Activated naive CD4-positive, alpha-beta T cell treated with anti-CD3 and anti-CD28 coated beads, Interleukin-2, amount 50 U/mL, for 24 hours (primary cell): ENCODE measurements around the gene TTC3.
"Not testable (repeated sequence)": the region's sequence is repeated elsewhere in the genome, so short reads cannot be mapped to it uniquely, and the experiment has no call there.

Experiments
- H3K27ac Mint-ChIP-seq: one replicate; pipeline ENCODE4 v1.8.0; 2021; ENCODE audit warnings: mild to moderate bottlenecking, mixed read lengths
- H3K27me3 Mint-ChIP-seq: one replicate; pipeline ENCODE4 v1.8.0; 2021; ENCODE audit warnings: mixed read lengths
- H3K36me3 Mint-ChIP-seq: one replicate; pipeline ENCODE4 v1.8.0; 2021; ENCODE audit warnings: mixed read lengths
- H3K4me1 Mint-ChIP-seq: one replicate; pipeline ENCODE4 v1.8.0; 2021; ENCODE audit warnings: mixed read lengths
- H3K4me3 Mint-ChIP-seq: one replicate; pipeline ENCODE4 v1.8.0; 2021; ENCODE audit warnings: mild to moderate bottlenecking, mixed read lengths
- H3K9me3 Mint-ChIP-seq: one replicate; pipeline ENCODE4 v1.8.0; 2021; ENCODE audit warnings: mixed read lengths

TTC3 gene

DNA sequence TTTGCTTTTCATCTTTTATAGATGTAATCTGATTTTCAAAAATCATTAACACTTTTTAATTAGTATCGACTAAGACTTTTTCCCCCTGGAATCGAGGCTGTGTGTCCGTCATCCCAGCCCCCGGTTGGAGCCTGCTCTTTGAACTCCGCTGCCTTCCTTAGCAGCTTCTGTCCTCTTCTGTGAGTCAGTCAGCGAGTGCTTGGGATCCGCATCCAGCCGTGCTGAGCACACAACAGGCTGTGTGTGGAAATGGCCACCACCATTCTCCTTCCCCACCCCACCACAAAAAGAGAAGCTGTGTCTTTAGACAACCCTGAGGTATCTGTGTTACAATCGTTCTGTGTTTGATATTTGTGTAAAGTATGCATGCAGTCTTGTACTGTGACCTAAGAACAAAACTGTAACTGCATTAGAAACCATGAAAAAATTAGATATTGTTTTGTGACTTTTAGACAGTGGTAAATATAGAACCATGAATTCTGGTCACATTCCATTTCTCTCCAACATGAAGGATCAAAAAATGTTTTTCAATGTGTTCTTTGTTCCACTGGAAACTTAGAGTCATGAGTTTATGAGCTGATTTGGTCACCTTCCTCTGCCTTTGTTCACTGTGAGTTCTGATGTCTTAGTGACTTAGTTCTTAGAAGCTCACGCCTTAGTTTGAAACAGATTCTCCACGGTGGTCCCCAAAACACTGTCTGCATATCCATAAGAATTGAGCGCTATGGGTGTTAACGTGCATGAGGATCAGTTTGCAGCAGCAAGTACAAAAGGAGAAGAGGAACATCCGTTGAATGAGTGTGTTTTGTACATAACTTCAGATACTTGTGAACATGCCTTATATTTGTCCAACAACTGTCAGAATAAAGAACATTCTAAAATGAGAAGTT, 129.4 kb downstream of the TTC3 start:
- no peaks in the 10 kb centered on the region for H3K4me1 Mint-ChIP-seq
- H3K27me3 Mint-ChIP-seq: no peaks in the 10 kb centered on the region
- H3K9me3 Mint-ChIP-seq: no peaks in the 10 kb centered on the region
- H3K36me3 Mint-ChIP-seq: peaks cover 20% of the 10 kb centered on the region
- H3K27ac Mint-ChIP-seq: no peak overlapping the region
- no peak overlapping the region for H3K4me3 Mint-ChIP-seq

DNA sequence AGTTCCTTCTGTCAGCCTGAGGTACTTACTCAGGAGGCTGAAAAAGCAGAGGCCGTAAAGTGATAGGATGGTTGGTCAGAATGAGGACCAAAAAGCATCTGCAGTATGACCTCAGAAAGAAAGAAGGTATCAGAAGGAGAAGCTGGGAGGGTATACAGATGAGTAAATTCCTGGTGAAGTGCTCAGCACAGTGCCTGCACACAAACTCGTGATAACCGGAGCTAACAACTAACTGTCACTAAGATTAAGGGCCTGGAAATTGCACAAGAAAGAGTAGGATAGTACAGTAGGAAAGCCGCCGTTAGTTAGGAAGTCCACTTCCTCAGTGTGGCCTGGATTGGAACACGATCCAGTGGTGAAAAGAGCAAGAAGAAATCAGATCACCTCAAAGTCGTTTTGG, 131.5 kb downstream of the TTC3 start:
- H3K27ac Mint-ChIP-seq: no peak overlapping the region
- H3K4me3 Mint-ChIP-seq: no peak overlapping the region
- peaks cover 17% of the 10 kb centered on the region for H3K36me3 Mint-ChIP-seq
- H3K27me3 Mint-ChIP-seq: no peaks in the 10 kb centered on the region
- no peaks in the 10 kb centered on the region for H3K9me3 Mint-ChIP-seq
- H3K4me1 Mint-ChIP-seq: peaks cover 10% of the 10 kb centered on the region

DNA sequence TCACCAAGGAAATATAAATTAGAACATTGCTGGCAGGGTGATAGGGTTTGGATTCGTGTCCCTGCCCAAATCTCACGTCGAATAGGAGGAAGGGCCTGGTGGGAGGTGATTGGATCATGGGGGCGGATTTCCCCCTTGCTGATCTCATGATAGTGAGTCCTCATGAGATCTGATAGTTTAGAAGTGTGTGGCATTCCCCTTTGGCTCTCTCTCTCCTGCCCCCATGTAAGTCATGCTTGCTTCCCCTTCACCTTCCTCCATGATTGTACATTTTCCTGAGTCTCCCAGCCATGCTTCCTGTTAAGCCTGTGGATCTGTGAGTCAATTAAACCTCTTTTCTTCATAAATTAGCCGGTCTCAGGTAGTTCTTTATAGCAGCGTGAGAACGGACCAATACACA, 133.4 kb downstream of the TTC3 start:
- Mint-ChIP-seq H3K36me3 (peaks cover 11% of the 10 kb centered on the region), H3K9me3 (no peaks in the 10 kb centered on the region), H3K27me3 (no peaks in the 10 kb centered on the region), H3K4me3 (no peak overlapping the region), H3K4me1 (peaks cover 12% of the 10 kb centered on the region), H3K27ac (no peak overlapping the region)

DNA sequence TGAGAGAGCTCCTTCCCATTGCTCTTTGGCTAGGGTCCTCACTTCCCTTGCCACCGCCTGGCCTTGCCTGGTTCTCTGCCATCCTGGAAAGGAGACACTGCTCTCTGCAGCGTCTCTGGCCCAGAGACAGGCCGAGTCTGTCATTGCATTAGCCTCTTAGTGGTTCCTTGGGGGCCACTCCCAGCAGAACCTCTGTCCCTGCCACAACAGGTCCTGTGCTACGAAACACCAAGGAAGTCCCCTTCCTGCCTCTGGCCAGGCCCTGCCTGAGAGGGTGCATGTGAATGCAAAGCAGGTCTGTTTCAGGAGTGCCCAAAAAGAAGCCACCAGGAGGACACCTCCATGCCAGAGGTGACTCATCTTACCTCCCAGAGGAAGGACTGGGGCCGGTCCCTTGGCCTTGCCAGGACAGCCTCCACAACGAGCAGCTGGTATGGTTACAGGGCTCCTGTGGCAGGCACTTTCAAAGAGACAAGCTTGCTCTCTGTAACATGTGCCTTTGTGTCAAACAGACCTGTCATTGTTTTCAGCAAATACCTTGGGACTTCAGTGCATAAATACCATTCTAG, 134.5 kb downstream of the TTC3 start:
- no peak overlapping the region for H3K4me3 Mint-ChIP-seq
- peaks cover 12% of the 10 kb centered on the region for H3K4me1 Mint-ChIP-seq
- no peak overlapping the region for H3K27ac Mint-ChIP-seq
- no peaks in the 10 kb centered on the region for H3K27me3 Mint-ChIP-seq
- H3K9me3 Mint-ChIP-seq: no peaks in the 10 kb centered on the region
- peaks cover 8% of the 10 kb centered on the region for H3K36me3 Mint-ChIP-seq

DNA sequence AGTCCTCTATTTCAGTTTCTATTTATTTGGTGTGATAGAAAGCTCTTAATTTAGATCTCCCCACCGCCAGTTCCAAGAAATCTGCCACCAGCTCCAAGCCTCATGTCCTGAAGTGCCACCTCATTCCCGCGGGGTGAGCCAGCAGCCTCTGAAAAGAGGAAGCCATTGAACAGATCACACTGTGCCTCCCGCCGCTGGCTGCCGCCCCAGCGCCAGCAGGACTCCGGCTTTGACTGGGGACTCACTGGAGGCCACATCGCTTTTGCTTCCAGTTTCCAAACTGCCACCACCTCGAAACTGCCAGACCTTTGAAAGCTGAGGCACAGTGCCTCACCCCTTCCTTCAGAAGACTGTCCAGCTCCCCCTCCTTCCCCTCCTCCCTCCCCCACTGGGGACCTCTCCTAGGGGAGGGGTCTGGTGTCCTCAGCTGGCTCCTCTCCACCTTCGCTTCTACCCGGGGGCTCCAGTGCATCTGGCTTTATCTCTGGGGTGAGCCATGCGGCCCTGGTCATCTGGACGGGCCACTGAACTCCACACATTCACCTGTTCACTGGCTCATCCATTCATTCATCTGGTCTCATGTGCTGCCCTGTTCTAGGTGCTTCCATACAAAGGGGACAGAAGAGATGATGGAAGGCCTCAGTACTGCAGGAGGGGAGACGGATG, 135.1 kb downstream of the TTC3 start:
- Mint-ChIP-seq H3K4me1 (peaks cover 12% of the 10 kb centered on the region), H3K27ac (no peak overlapping the region), H3K36me3 (peaks cover 7% of the 10 kb centered on the region), H3K4me3 (no peak overlapping the region), H3K27me3 (no peaks in the 10 kb centered on the region), H3K9me3 (no peaks in the 10 kb centered on the region)

DNA sequence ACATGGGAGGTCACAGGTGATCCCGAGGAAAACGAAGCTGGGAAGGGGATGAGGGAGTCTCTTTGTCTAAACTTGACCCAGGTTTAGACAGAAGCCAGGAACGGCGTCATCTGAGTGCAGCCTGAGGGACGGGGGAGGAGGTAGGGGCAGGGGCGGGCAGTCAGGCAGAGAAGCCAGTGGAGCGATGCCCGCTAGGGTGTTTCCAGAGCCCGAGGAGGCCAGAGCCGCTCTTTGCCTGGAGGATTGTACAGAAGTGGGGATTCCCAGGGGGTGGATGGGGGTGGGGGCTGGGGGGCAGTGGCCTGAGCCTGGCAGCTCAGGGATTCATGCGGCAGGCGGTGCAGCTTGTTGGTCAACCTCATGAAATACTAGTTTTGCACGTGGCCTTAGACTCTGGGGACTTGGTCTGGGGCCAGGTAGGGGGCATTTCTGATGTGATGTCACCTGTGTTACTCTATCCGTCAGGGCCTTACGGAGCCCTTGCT, 135.7 kb downstream of the TTC3 start:
- H3K27me3 Mint-ChIP-seq: no peaks in the 10 kb centered on the region
- no peak overlapping the region for H3K4me3 Mint-ChIP-seq
- H3K36me3 Mint-ChIP-seq: peaks cover 7% of the 10 kb centered on the region
- no peak overlapping the region for H3K27ac Mint-ChIP-seq
- H3K4me1 Mint-ChIP-seq: peaks cover 12% of the 10 kb centered on the region
- H3K9me3 Mint-ChIP-seq: no peaks in the 10 kb centered on the region

DNA sequence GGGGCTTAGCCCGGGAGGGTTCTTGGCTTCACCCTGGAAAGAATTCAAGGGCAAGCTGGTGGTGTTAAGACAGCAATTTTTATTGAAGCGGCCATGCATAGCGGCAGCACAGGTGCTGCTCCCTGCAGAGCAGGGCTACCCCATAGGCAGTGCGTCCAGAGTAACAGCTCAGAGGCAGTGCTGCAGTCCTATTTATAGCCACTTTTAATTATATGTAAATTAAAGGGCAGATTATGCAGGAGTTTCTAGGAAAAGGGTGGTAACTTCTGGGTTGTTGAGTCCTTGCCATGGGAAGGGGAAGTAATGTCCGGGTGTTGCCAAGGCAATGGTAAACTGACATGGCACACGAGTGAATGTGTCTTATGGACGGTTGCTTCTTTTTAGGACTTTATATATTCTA, 137.1 kb downstream of the TTC3 start:
- Mint-ChIP-seq H3K27ac (no peak overlapping the region), H3K9me3 (no peaks in the 10 kb centered on the region), H3K27me3 (no peaks in the 10 kb centered on the region), H3K36me3 (peaks cover 4% of the 10 kb centered on the region), H3K4me3 (no peak overlapping the region), H3K4me1 (peaks cover 12% of the 10 kb centered on the region)

DNA sequence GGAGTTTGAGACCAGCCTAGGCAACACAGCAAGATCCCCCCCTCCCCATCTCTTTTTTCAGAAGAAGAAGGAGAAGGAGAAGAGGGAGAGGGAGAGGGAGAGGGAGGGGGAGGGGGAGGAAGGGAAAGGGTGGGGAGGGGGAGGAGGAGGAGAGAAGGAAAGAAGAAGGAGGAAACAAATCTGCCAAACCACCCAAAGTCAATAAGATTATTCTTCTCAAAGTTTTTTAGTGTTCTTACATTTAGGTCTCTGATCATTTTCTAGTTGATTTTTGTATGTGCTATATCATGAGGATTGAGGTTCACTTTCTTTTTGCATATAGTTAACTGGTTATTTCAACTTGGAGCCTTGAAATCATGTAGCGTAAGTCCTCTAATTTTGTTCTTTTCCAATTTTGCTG, 137.7 kb downstream of the TTC3 start:
- Mint-ChIP-seq H3K9me3 (no peaks in the 10 kb centered on the region), H3K4me1 (peaks cover 12% of the 10 kb centered on the region), H3K27me3 (no peaks in the 10 kb centered on the region), H3K36me3 (peaks cover 2% of the 10 kb centered on the region), H3K4me3 (no peak overlapping the region), H3K27ac (no peak overlapping the region)

DNA sequence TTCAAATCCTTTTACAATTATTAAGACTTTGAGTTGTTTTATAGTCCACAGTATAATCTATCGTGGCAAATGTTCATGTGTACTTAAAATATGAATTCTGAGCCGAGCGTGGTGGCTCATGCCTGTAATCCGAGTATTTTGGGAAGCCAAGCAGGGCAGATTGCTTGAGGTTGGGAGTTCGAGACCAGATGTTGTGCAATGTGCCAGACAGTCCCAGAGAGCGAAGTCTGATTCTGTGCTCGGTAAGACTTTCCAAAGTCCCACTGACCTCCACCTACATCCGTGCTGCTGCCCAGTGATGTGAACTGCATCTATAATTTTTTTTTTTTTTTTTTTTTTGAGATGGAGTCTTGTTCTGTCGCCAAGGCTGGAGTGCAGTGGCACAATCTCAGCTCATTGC, 141.9 kb downstream of the TTC3 start:
- Mint-ChIP-seq H3K36me3 (peaks cover 2% of the 10 kb centered on the region), H3K27me3 (no peaks in the 10 kb centered on the region), H3K4me1 (peaks cover 6% of the 10 kb centered on the region), H3K9me3 (no peaks in the 10 kb centered on the region), H3K4me3 (no peak overlapping the region), H3K27ac (no peak overlapping the region)

DNA sequence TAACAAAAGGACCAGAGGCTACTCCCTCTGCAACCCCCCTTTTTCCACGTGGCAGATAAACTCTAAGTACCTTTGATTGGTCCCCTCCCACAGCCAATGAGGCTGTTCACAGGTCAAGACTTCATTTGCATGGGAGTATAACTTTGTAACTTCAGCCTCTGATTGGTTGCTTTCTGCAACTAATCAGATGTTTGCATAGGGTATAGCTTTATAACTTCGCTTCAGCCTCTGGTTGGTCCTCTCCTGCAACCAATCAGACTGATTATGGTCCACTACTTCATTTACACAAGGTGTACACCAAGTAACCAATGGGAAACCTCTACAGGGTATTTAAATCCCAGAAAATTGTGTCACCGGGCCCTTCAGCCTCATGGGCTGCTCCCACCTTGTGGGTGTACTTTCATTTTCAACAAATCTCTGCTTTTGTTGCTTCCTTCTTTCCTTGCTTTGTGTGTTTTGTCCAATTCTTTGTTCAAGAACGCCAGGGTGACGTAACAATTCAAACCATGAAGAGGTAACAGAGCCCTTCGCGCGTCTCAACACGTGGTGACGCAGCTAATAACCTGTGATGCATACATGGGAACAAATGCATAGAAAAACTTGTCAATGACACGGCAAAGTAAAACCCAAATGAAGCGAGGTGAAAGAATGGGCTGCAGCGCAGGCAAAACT, 146.8 kb downstream of the TTC3 start:
- H3K27me3 Mint-ChIP-seq: no peaks in the 10 kb centered on the region
- peaks cover 5% of the 10 kb centered on the region for H3K36me3 Mint-ChIP-seq
- peak overlapping the region; percentile 85 for H3K4me3 Mint-ChIP-seq
- no peaks in the 10 kb centered on the region for H3K9me3 Mint-ChIP-seq
- H3K4me1 Mint-ChIP-seq: peaks cover 40% of the 10 kb centered on the region
- peak overlapping the region; percentile 92 for H3K27ac Mint-ChIP-seq

DNA sequence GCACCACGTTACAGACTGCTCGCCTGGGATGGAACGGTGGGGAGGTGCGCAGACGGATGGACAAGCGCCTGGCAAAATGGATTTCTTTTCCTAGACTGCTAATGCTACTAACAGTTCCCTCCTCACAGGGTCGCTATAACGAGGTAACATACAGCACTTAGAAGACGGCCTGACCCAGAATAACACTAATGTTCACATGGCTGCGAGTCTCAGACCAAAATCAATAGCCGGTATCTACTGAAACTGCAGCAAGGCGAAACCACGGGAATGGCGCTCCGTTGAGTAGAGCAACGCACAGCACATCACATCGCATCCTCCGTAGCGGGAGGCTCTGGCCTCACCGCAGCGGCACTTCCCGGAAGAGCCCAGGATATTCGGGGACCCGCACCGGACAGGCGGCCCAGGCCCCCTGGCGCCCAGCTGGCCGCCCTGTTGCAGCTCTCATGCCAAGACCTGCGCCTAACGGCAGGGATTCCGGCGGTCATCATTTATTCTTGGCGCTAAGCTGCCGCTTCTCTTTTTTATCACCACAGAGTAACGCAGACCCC, 147.5 kb downstream of the TTC3 start:
- Mint-ChIP-seq H3K27ac (peak overlapping the region; percentile 94), H3K4me1 (peaks cover 46% of the 10 kb centered on the region), H3K9me3 (no peaks in the 10 kb centered on the region), H3K27me3 (no peaks in the 10 kb centered on the region), H3K36me3 (peaks cover 5% of the 10 kb centered on the region), H3K4me3 (peak overlapping the region; percentile 85)

DNA sequence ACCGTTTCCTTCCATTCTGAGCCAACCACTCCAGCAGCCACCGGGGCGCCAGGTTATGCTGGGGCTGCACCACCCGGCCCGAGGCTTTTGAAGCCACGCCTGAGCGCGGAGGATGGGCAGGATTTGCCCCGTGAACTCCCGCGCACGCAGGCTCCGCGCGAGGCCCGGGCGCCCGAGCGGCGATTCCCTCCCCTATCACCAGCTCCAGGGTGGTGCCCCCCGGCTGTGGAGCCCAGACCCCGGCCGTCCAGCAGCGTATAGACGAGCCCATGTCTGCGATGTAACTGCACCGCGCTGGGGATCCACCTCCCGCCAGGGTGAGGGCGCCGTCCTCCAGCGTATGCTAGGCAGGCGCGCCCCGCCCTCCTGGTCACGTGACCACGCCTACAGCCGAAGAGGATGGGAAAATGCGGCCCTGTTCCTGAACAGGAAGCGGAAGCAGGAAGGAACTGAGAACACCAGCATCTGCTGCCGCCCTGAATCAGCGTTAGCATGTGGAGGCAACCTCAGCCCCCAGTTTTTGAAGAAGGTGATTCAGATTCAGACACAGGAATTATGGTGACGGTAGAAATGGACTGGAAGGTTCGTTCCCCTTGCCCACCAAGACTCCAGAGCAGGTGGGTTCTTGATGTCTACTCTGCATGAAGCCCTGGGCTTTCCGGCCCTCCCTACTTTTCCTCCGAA, 148.1 kb downstream of the TTC3 start:
- Mint-ChIP-seq H3K9me3 (no peaks in the 10 kb centered on the region), H3K27me3 (no peaks in the 10 kb centered on the region), H3K4me1 (peaks cover 52% of the 10 kb centered on the region), H3K27ac (peak overlapping the region; percentile 94), H3K4me3 (peak overlapping the region; percentile 85), H3K36me3 (peaks cover 5% of the 10 kb centered on the region)

DNA sequence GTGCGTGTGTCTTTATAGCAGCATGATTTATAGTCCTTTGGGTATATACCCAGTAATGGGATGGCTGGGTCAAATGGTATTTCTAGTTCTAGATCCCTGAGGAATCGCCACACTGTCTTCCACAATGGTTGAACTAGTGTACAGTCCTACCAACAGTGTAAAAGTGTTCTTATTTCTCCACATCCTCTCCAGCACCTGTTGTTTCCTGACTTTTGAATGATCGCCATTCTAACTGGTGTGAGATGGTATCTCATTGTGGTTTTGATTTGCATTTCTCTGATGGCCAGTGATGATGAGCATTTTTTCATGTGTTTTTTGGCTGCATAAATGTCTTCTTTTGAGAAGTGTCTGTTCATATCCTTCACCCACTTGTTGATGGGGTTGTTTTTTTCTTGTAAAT, 149.2 kb downstream of the TTC3 start:
- H3K9me3 Mint-ChIP-seq, H3K36me3 Mint-ChIP-seq, H3K27me3 Mint-ChIP-seq: not testable (repeated sequence)
- Mint-ChIP-seq H3K4me3 (peak overlapping the region; percentile 68), H3K4me1 (peaks cover 58% of the 10 kb centered on the region), H3K27ac (peak overlapping the region; percentile 35)

DNA sequence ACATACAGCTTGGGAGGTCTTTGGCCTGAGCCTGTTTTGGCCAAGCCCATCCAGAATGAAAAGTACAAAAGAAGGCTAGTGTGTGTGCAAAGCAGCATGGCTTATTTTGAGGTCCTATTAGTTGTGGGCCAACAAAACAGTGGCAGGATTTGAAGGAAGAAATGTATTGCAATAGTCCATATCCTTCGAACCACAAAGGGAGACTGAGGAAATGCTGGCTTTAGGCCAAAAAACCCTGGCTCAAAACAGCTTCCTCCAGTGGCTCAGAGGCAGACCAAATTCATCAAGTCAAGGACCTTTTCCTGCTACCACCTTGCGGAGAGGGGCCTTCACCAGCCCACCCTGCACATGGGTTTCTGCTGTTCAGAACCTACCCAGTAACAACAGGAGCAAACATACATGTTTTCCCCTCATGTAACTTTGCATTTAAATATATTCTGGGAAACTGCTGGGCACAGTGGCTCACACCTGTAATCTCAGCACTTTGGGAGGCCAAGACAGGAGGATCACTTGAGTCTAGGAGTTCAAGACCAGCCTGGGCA, 150.8 kb downstream of the TTC3 start:
- Mint-ChIP-seq H3K4me1 (peaks cover 58% of the 10 kb centered on the region), H3K27me3 (no peaks in the 10 kb centered on the region), H3K4me3 (no peak overlapping the region), H3K36me3 (peaks cover 9% of the 10 kb centered on the region), H3K27ac (peak overlapping the region; percentile 17), H3K9me3 (no peaks in the 10 kb centered on the region)
